Left lung (tissue), 10 donors: ENCODE measurements around the gene PCDHB10. TPM values are rescaled to one million over a fixed set of nuclear protein-coding genes. Genes with fewer than 3 reads are reported as not detected.
"Not testable (repeated sequence)": the region's sequence is repeated elsewhere in the genome, so short reads cannot be mapped to it uniquely, and the experiment has no call there.

Experiments used
- ATAC-seq: fragments of 200-7000 bp; cut with Tn5 transposase; one replicate; pipeline ENCODE4 v1.9.1; 2020; ENCODE audit warnings: moderate library complexity
- DNase-seq, 4 donors: peaks; one replicate each; pipeline ENCODE4 v3.0.0-alpha.2; 2013 to 2020
- H3K27ac ChIP-seq, 2 donors: fragments of 200-600 bp; sonication (generic) in 1 of 2; one replicate each; pipeline versions ENCODE4 v1.5.0 to v1.8.0; 2020 to 2021
- H3K27me3 ChIP-seq, 2 donors: fragments of 200-600 bp; sonication (generic) in 1 of 2; one replicate each; pipeline versions ENCODE4 v1.5.0 to v1.8.0; 2020 to 2021
- H3K36me3 ChIP-seq, 2 donors: fragments of 200-600 bp; sonication (generic) in 1 of 2; one replicate each; pipeline versions ENCODE4 v1.5.0 to v1.8.0; 2020 to 2021
- H3K4me1 ChIP-seq, 2 donors: fragments of 200-600 bp; one replicate each; pipeline ENCODE4 v1.8.0; 2021
- H3K4me3 ChIP-seq, 2 donors: fragments of 200-600 bp; sonication (generic) in 1 of 2; one replicate each; pipeline versions ENCODE4 v1.5.0 to v1.8.0; 2020 to 2021; ENCODE audit warnings: mild to moderate bottlenecking in 1 of 2
- H3K9me3 ChIP-seq, 2 donors: fragments of 200-600 bp; sonication (generic) in 1 of 2; one replicate each; pipeline versions ENCODE4 v1.5.0 to v1.8.0; 2020 to 2021
- intact Hi-C, 2 donors: fragments of 100-400 bp; cut with DNase I; formaldehyde crosslinking; loops; one replicate each; pipeline versions ENCODE4 v1.11.2 to v1.14.2; 2022
- polyA plus RNA-seq, 6 donors: library from polyadenylated mRNA; unstranded; fragments of 120-200 nt; gene quantifications; one replicate each; pipeline ENCODE4 v1.2.1, GENCODE V29; 2013; ENCODE audit not compliant: insufficient read length in 6 of 6
- total RNA-seq, 2 donors: library from RNA; stranded (reverse); fragmentation: NEBNext Ultra II Directional; extraction: Animal tissue kit (Norgen Biotek cat#: 25700); gene quantifications; one replicate each; pipeline ENCODE4 v1.2.1, GENCODE V29; 2021
- TF ChIP-seq, protein P1 (sequence below), 2 donors: fragments of 200-600 bp; sonication (generic) in 1 of 2; IDR thresholded peaks; one replicate each; pipeline versions ENCODE4 v1.5.0 to v1.8.0; 2021; ENCODE audit warnings: antibody characterized with exemption in 2 of 2
- donor health status: DM: no; HTN: yes; CAD: no.
- donor health status: DM: no; HTN: no; CAD: no.

PCDHB10 gene
- total and polyA plus RNA-seq, 8 donors, result 1.5 to 6.9 (median 6.1) TPM

DNA sequence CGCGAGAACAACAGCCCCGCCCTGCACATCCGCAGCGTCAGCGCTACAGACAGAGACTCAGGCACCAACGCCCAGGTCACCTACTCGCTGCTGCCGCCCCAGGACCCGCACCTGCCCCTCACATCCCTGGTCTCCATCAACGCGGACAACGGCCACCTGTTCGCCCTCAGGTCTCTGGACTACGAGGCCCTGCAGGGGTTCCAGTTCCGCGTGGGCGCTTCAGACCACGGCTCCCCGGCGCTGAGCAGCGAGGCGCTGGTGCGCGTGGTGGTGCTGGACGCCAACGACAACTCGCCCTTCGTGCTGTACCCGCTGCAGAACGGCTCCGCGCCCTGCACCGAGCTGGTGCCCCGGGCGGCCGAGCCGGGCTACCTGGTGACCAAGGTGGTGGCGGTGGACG lies 23.4 kb downstream of the PCDHB10 start:
- H3K4me3 ChIP-seq, H3K27ac ChIP-seq, H3K4me1 ChIP-seq, H3K36me3 ChIP-seq, ATAC-seq, DNase-seq, intact Hi-C loops: not testable (repeated sequence)
- peaks cover 0 to 27% of the 10 kb centered on the region in 2 donors for H3K27me3 ChIP-seq
- peaks cover 0 to 68% of the 10 kb centered on the region in 2 donors for H3K9me3 ChIP-seq

DNA sequence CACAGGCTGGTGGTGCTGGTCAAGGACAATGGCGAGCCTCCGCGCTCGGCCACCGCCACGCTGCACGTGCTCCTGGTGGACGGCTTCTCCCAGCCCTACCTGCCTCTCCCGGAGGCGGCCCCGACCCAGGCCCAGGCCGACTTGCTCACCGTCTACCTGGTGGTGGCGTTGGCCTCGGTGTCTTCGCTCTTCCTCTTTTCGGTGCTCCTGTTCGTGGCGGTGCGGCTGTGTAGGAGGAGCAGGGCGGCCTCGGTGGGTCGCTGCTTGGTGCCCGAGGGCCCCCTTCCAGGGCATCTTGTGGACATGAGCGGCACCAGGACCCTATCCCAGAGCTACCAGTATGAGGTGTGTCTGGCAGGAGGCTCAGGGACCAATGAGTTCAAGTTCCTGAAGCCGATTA lies 23.9 kb downstream of the PCDHB10 start:
- Histone ChIP-seq H3K9me3 (peaks cover 0 to 70% of the 10 kb centered on the region in 2 donors), H3K27me3 (peaks cover 0 to 22% of the 10 kb centered on the region in 2 donors)
- ATAC-seq, H3K36me3 ChIP-seq, H3K4me1 ChIP-seq, H3K27ac ChIP-seq, H3K4me3 ChIP-seq, intact Hi-C loops: not testable (repeated sequence)
- peak in 1 of 4 donors; percentile 61 for DNase-seq

DNA sequence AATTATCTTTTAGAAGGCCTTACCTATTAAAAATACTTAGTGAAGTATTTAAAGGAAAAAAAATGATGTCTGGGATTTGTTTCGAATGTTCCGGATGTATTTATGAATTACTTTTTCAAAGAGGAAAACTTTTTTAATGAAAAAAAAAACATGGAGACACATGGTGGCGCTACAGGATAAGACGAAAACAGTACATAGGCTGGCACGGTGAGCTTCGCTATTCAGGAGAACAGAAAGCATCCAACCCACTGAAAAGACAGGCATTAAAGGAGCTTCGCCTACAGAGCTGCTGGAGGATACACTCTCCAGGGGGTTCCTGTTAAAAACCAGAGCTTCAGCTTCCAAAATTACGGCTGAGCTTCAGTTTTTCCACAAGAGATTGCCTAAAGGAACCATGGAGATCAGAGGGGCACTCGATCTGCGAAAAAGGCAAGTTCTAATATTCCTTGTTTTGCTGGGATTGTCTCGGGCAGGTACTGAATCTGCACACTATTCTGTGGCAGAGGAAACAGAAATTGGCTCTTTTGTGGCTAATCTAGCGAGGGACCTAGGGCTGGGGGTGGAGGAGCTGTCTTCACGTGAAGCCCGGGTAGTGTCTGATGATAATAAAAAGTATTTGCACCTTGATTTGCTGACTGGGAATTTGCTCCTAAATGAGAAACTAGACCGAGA lies 31.1 kb downstream of the PCDHB10 start, which contains the start of gene PCDHB14:
PCDHB14 (plus strand) TSS at position 232 of the 672 bp plus-strand sequence; CDS start at position 395, 163 bp downstream.
- Histone ChIP-seq H3K4me3 (no peak within 1 kb of the TSS), H3K9me3 (peaks cover 0 to 89% of the 10 kb centered on the region in 2 donors), H3K36me3 (no peaks in the 10 kb centered on the region), H3K27me3 (peaks cover 0 to 6% of the 10 kb centered on the region in 2 donors), H3K4me1 (no peaks in the 10 kb centered on the region), H3K27ac (no peak within 1 kb of the TSS)
- no peak for ATAC-seq
- intact Hi-C loops, result no loop called here
- TF ChIP-seq, protein P1, sequence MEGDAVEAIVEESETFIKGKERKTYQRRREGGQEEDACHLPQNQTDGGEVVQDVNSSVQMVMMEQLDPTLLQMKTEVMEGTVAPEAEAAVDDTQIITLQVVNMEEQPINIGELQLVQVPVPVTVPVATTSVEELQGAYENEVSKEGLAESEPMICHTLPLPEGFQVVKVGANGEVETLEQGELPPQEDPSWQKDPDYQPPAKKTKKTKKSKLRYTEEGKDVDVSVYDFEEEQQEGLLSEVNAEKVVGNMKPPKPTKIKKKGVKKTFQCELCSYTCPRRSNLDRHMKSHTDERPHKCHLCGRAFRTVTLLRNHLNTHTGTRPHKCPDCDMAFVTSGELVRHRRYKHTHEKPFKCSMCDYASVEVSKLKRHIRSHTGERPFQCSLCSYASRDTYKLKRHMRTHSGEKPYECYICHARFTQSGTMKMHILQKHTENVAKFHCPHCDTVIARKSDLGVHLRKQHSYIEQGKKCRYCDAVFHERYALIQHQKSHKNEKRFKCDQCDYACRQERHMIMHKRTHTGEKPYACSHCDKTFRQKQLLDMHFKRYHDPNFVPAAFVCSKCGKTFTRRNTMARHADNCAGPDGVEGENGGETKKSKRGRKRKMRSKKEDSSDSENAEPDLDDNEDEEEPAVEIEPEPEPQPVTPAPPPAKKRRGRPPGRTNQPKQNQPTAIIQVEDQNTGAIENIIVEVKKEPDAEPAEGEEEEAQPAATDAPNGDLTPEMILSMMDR (IDR thresholded peaks at IDR 0.05), result no peak
- DNase-seq, result peak in 1 of 4 donors; percentile 22

DNA sequence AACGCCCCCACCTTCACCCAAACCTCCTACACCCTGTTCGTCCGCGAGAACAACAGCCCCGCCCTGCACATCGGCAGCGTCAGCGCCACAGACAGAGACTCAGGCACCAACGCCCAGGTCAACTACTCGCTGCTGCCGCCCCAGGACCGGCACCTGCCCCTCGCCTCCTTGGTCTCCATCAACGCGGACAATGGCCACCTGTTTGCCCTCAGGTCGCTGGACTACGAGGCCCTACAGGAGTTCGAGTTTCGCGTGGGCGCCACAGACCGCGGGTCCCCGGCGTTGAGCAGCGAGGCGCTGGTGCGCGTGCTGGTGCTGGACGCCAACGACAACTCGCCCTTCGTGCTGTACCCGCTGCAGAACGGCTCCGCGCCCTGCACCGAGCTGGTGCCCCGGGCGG lies 32.7 kb downstream of the PCDHB10 start:
- H3K27ac ChIP-seq, ATAC-seq, intact Hi-C loops, H3K4me1 ChIP-seq, H3K36me3 ChIP-seq, H3K4me3 ChIP-seq, H3K27me3 ChIP-seq: not testable (repeated sequence)
- peak in 1 of 4 donors; percentile 64 for DNase-seq
- H3K9me3 ChIP-seq, result peaks cover 0 to 85% of the 10 kb centered on the region in 2 donors

DNA sequence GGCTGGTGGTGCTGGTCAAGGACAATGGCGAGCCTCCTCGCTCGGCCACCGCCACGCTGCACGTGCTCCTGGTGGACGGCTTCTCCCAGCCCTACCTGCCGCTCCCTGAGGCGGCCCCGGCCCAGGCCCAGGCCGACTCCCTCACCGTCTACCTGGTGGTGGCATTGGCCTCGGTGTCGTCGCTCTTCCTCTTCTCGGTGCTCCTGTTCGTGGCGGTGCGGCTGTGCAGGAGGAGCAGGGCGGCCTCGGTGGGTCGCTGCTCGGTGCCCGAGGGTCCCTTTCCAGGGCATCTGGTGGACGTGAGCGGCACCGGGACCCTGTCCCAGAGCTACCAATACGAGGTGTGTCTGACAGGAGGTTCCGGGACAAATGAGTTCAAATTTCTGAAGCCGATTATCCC lies 33.3 kb downstream of the PCDHB10 start:
- H3K4me1 ChIP-seq, H3K36me3 ChIP-seq, H3K4me3 ChIP-seq, DNase-seq, H3K27ac ChIP-seq, H3K27me3 ChIP-seq, ATAC-seq, intact Hi-C loops: not testable (repeated sequence)
- H3K9me3 ChIP-seq, result peaks cover 0 to 84% of the 10 kb centered on the region in 2 donors

DNA sequence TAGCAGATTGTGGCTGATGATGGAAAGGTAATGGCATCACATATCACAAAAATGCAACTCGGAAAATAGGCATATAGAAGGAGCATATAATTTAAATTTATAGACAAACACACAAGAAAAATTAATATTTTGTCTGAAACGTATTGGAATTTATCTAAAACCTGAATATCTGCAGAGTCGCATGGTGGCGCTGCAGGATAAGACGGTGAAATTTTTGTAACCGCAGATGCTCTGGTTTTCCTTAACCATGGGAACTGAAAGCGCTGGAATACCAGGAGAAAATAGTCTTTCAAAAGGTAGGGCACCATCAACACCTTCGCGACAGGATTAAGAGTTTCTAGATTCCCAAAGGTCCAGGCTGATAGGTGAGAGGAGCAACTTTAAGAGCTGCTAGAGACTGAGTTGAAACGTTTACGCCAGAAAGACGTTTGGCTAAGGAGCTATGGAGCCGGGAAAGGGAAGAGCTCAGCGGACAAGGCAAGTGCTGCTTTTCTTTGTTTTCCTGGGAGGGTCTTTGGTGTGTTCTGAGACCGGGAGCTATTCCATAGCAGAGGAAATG lies 42.0 kb downstream of the PCDHB10 start:
- no peak overlapping the region for H3K27ac ChIP-seq
- ATAC-seq (no peak), DNase-seq (peak in 1 of 4 donors; percentile 35)
- peaks cover 4 to 92% of the 10 kb centered on the region in 2 donors for H3K9me3 ChIP-seq
- H3K36me3 ChIP-seq, result no peaks in the 10 kb centered on the region
- TF ChIP-seq, protein P1 (IDR thresholded peaks at IDR 0.05), result no peak
- no peak overlapping the region for H3K4me3 ChIP-seq
- H3K4me1 ChIP-seq, result no peaks in the 10 kb centered on the region
- intact Hi-C loops, result no loop called here
- peaks cover 0 to 30% of the 10 kb centered on the region in 2 donors for H3K27me3 ChIP-seq

DNA sequence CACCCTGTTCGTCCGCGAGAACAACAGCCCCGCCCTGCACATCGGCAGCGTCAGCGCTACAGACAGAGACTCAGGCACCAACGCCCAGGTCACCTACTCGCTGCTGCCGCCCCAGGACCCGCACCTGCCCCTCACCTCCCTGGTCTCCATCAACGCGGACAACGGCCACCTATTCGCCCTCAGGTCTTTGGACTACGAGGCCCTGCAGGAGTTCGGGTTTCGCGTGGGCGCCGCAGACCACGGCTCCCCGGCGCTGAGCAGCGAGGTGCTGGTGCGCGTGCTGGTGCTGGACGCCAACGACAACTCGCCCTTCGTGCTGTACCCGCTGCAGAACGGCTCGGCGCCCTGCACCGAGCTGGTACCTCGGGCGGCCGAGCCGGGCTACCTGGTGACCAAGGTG lies 43.8 kb downstream of the PCDHB10 start:
- DNase-seq, H3K4me1 ChIP-seq, H3K4me3 ChIP-seq, intact Hi-C loops, ATAC-seq, H3K27ac ChIP-seq, H3K36me3 ChIP-seq: not testable (repeated sequence)
- Histone ChIP-seq H3K27me3 (peaks cover 0 to 30% of the 10 kb centered on the region in 2 donors), H3K9me3 (peaks cover 2 to 97% of the 10 kb centered on the region in 2 donors)
